ENCODE measurements around the gene GM2A. TPM values are rescaled to one million over a fixed set of nuclear protein-coding genes. Genes with fewer than 3 reads are reported as not detected.

The GM2A gene
- total and polyA plus RNA-seq, 2 of the 8 experiments (the other 6 are each of a cell fraction or from before 2014, with no cell fraction given) = 18.5 to 32.2 TPM

DNA sequence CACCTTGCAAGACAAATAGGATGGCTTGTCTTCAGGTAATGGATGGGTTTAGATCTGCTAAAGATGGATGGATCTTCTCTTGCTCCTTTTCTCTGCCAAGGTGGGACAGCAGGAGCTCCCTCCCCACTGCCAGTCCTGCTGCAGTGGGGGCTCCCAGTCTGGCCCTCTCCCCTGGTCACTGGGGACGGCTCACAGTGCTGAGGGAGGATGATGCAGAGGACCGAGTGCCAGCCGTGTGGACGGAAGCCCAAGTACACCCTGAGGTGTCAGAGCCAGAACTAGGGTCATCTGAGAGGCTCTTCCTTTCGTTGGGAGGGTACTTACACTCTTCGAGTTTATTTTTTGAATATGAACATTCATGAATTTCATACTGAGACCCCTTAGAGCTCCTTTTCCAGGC, 34.8 kb upstream of the GM2A start (continued):
- TF ChIP-seq NANOG (IDR thresholded peaks at IDR 0.05; ENCODE audit: insufficient read depth, low read depth, low read length, poor library complexity, severe bottlenecking) = no peak
